ENCODE results near the gene HYAL2. TPM values are rescaled to one million over a fixed set of nuclear protein-coding genes. Genes with fewer than 3 reads are reported as not detected.

HYAL2 gene
- polyA plus RNA-seq, 10 donors: 29.1 to 52.0 (median 36.9) TPM

DNA sequence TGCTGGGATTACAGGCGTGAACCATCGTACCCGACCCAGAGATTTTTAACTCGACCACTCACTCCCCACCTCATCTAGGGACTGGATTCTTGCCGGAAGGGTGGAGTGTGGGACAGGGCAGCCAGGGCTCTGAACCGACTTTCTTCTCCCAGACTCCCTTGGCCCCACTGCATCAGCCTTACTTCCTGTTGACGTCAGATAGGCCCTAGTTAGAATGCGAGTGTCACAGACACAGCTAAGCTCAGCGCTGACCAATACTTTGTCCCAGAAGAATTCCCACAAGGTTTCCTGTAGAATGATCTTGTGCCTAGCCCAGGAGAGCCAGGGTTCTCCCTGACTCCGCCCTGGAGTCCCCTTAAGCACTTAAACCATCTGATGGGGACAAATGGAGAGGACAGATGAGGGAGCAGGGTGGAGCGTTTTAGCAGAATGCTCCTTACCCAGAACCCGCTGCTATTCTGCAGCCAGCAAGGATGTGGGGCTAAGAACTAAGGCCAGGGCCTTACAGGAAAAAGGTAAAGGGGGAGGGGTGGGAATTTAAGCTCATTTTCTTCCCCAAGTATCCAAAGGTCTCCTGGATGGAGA lies 11.3 kb upstream of the HYAL2 start:
- DNase-seq: peak in 1 of 3 donors; percentile 67

DNA sequence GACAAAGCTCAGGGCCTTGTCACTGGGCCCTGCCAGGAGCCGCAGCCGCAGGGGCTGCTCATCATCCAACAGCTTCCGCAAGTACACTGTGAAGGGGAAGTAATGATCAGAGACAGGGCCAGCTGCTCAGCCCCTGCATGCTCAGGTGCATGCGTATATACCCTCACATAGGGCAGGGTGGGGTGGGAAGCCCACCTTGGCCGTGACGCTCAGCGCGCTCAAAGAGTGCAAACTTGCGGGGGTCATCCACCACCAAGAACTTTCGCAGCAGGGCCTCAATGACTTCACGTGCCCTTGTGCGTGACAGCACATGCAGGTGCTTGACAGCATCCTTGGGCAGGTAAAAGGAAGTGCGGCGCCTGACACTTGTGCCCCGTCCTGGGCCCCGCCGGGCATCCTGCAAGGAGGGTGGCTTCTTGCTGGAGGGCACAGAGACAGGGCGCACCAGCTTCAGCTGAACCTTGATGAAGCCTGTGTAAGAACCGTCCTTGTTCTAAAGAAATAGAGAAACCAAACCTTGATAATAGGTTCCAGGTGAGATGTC lies 8.9 kb upstream of the HYAL2 start:
- no peak for DNase-seq

DNA sequence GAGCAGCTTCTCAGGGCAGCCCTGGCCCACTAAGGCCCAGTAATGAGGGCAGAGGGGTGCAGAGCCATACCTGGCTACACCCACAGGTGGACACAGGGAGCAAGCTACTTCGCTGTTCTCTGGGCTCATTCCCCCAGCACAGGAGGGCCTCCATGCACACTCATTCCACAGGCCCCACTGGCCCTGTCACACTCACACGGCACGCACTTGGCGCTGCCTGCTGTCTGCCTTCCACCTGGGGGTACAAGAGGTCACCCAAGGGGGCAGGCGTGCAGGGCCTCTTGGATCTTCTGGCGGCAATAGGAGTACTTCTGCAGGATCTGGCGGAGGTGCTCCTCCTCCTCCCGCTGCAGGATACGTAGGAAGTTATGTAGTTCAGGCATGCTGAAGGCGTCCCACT lies 7.8 kb upstream of the HYAL2 start:
- DNase-seq: no peak

DNA sequence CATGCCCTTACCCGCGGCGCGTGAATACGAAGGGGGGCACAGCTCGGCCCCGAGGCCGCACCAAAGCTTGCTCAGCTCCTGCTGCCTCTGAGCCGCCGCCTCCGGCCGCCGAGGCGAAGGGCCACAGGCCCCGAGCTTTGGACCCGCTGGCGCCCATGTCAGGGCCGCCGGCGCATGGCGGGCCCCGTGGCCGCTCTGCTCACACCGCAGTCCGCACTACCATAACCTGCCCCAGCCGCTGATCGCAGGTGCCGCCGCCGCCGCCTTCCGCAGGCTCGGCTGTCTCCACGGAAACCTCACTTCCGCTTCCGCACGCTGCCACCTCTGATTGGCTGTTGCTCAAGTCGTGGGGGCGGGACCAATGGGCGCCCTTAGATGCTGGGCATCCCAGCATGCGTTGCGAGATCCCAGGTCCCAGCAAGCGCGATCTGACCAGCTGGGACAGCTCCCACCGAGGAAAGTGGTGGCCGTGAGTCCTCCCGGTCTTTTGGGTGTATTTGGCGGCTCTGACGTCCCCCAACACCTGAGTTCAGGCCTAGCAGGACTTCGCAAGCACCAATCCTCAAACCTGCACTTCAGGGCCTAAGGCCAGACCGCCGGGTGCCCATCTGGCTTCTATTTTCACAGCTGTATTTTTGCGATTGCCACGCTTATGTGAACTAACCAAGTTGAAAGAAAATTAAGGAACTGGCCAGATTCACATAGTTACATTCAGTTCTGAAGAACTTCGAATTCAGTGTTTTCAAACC lies 5.6 kb upstream of the HYAL2 start, which contains the start of gene TUSC2:
Gene TUSC2 (minus strand): TSS at position 281 of the 749 bp plus-strand sequence. CDS start 124 bp downstream, at position 157.
- peak; percentile 96 to 98 (median 97) for DNase-seq

DNA sequence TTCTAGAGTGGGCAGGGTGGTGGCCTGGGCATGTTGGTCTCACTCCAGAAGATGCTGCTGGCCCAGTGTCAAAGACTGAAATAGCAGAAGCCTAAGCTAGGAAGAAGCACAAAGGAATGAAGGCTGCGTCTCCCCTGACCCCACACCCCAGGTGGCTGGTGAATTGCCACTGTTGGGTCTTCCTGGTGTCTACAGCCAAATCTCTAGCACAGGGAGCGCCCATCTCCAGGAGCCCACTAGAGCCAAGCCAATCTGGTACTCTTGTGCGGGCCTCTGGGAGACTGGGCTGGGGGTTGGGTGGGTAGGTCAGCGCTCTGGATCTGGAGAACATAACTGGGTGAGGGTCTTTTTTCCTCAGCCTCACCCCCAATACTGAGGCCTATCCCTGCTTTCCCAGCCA lies 4.6 kb upstream of the HYAL2 start:
- DNase-seq: no peak

DNA sequence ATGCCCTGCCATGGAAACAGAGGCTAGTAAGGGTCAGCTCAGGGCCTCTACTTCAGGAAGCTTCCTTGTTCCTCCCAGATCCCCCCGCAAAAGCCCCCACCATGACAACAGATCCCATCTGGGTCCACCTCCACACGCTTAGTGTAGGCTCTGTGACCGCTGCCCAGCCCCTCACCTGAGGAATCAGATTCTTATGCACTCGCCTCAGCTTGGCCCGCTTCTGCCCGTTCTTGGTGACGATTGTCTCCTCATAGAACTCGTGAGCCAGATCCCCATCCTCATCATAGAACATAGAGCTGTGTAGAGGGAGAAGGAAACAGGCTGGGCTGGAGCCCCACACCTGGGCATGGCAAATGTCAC lies 3.6 kb upstream of the HYAL2 start:
- DNase-seq: no peak

DNA sequence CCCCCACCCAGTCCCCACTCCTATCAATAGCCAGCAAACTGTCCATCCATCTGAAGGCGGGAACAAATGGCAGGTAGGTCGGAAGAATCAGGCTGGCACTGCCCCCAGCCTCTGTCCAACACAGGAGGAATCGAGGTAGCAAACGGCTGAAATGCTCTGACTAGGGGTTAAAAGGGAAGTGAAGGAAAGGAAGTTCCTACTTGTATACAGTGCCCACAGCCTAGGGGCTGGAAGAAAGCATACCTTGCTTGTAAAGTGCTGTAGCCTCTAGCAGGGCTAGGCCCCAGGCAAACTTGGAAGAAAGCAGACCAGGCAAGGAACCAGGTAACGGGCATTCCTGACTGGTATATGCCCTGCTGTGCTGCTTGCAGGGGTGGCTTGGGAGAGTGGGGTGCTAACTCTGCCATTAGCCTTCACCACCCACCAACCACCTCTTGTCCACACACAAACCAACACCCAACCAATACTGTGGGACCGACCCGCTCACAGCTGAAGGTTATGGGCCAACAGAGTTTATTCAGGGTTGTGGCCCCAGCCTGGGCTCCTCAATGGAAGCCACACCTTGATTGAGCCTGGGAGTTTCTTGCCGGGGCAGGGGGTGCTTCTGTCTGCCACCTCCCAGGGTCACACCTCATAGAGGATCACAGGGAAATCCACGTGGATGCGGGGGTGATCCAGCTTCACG lies 3.1 kb upstream of the HYAL2 start:
- DNase-seq: no peak

DNA sequence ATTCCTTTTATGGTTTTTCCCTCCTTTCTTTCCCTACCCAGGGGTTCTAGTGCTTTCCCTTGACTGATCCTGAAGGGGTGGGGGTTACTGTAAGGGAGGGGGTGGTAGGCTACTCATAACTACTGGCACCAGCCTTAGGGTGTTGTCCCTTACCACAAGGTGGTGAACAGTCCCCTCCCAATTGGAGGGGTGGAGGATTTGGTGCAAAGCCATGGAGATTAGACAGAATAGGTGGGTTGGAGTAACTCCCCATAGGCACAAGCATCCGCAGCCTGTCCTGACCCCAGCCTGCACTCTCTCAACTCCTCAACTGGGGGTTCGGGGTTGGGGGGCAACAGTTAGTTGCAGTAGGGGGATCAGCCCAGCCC lies 2.6 kb upstream of the HYAL2 start:
- no peak for DNase-seq

DNA sequence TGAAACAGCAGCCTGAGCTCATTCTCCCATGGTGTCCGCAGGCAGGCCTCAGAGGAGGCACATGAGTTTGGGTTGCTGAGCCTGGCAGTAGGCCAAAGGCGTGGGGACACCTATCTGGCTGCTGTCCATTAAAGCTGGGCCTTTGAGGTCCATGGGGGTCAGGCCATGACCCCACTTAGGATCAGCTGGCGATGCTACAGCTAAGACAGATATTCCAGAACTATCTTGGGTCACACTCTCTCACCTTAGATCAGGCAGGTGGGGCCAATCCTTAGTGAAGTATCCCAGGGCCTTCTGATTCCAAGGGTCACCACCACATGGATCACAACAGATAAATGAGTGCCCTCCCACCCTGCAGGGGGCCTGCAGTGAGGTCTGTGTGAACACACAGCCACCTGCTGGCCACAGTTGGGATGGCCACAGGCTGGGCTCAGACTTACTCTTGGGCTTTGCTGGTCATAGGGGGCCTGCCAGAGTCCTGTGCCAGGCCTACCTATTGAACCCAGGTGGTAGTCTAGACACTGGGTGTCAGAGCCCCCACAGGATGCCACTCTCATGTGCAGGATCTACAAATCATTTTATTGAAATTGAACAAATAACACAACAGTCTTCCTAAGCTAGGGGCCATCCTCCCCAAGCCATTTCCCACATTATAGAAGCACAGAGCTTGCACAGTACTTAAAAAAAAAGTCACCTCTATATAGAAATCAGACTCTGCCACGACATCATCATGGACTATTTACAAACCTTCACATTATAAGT lies 2.0 kb upstream of the HYAL2 start:
- peak in 2 of 3 donors; percentile 66 to 81 for DNase-seq

DNA sequence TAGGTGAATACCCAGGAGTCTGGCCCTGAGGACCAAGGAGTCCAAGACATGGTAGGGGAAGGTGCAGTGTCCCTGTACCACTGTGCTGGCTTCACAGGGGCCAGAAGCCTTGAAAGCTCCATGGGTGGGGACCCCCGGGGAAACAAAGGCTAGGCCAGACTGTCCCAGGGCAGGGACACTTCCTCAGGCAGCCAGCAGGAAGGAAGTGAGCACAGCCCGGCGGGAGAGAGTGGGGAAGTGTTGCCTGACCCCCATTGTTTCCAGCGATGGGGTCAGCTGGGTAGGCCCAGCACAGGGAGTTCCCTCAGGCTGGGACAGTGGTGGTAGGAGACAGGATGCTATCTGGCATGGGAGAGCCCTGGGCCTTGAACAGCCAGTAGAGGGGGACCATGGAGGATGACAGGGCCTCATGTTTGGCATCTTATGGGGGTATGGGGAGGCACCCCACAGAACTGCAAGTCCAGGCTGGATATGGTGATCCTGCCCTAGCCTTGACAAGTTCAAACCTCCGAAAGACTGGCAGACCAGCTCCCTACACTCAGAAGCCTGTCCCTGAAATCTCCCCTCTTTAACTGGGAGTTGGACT lies 1.2 kb upstream of the HYAL2 start:
- DNase-seq: peak in 1 of 3 donors; percentile 55

DNA sequence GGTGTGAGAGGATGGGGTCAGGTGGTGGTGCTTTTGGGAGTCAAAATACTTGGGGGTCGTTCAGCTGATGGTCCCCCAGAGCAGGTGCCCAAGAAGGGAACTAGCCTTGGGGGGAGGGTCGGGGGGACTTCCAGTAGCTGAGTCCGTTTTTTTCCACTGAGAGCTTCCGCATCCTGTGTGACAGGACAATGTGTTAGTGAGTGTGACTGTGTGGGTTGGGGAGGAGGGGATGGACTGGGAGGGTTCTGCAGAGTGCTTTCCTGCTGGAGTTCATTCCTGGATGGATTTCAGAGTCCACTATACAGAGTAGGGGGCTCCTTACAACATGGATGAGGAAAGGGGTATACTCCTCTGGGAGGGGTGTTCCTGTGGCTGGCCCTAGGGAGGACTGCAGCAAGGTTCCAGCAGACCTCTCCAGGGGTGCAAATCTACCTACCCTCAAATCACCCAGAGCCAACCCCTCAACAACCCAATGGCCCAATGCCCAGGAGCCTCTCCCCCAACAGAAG lies 601 bp upstream of the HYAL2 start:
- peak in 1 of 3 donors; percentile 64 for DNase-seq

DNA sequence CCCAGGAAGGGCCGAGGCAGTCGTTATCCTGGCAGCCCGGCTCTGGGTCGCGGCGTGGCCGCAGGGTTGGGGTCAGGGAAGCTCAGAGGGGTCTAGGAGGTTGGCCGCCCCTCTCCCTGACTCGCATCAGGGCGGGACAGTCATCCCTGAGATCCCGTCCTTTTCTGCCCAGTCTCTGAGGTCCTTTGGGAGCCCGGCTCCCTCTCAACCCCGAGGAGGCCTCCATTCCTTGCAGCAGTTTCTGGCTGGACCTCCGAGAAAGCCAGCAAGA lies 495 bp downstream of the HYAL2 start:
- no peak for DNase-seq

DNA sequence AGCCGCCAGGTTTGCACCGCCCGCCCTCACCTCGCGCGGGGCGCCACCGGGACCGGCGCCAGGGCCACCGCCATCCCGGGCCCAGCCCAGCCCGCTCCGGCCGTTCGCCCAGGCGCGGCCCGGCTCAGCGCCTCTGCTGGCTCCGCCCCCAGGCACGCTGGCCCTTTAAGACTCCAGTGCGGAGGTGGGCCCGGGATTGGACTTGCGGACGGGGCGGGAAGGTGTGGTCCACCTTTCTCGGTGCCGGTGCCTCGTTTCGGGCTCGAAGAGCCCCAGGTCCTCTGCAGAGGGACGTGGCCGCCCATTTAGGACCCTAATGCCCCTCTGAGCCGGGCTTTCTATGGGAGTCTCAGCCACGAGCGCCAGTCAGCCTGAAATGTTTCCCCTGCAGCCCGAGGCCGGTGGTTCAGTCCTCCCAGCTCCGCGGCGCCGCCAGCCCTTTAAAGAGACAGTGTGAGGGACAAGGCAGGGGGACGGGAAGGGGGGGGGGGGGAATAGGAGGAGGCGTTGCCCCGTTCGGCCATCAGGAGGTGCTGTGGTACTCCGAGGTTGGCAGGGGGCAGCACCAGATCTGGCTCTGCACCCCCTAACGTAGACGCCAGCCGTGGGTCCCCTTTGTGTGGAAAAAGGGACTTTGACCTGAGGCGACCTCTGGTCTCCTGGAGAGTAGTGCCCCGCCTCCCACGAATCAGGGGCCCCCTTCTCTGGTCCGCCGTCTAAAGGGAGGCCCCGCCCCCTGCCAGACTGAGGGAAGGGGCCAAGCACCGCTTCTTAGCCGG lies 1.0 kb downstream of the HYAL2 start:
- DNase-seq: peak; percentile 90 to 97 (median 91)

DNA sequence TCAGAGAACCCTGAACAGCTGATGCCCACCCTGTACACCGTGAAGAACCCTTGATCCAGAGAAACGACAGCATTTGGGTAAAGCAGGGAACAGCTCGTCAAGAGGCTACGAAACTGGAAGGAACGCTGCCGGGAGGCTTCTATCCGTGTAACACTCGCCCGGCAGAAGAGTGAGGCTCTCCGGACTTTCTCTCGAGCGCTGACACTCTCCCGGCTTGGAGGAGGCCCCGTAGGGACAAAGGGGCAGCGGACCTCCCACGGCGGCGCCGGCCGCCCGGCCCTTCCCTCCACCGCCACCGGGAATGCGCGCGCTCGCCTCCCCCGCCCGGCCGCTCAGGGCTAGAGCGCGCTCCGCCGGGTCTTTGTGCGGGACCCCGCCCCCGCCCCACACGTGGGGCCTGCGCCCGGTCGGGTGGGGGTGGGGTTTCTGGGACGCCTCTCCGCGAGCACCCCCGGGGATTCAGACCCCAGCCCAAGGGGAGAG lies 1.7 kb downstream of the HYAL2 start:
- DNase-seq: peak; percentile 77 to 95 (median 89)

DNA sequence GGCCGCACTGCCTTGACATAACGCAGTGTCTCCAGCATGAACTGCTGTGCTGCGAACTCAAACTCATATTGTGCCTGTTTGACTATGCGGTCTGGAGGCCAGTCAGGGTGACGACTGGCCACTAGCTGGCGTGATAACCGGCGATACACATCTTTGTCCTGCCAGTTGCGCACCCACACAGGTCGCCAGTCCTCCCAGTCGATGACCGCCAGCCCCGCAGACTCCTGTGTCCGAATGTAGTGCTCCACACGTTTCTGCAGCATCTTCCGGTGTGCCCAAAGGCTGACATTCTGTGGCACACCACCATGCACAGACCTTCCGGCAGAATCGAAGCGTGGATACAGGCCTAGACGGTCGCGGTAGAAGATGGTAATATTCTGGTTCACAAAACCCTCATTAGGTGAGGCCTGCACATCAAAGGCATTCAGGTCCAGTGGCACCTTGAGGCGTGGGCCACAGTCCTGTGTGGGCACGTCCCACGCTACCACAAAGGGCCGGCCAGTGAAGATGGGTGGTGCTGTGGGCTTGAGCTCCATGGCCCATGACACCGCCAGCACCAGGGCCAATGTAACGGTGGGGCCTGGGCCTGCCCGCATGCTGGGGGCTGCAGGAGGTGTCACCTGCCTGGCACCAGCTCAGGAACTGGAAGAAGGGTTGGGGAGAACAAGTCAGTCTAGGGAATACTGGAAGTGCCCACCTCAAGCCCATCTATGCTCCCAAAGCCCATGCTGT lies 2.5 kb downstream of the HYAL2 start:
- no peak for DNase-seq

DNA sequence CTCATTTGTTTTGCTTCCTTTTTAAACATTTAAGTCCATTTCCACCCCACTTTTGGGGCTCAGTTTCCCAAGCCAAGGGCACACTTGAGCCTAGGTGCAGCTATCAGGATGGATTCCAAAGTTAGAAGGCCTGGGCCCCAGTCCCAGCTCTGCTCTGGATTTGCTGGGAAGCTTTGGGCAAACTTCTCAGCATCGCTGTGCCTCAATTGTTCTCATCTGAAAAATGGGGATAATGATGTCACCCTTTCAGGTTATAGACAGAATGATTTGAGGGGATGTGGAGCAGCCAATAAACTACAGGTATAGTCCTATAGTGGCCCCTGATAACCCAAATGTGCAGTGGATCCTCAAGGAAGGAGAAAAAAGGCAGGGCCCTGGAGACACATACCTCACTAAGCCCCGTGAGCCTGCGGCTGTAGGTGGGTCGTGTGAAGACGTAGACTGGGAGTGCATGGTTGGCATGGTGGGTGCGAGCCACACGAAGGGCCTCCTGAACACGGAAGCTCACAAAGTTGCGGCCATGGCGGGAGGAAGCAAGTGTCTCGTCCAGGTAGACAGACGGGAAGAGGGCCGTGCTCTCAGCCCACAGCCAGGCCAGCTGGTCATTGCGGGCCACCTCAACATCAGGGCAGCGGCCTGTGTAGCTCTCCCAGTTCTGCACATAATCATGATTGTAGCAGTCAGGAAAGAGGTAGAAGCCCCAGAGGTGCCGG lies 3.2 kb downstream of the HYAL2 start:
- DNase-seq: no peak

DNA sequence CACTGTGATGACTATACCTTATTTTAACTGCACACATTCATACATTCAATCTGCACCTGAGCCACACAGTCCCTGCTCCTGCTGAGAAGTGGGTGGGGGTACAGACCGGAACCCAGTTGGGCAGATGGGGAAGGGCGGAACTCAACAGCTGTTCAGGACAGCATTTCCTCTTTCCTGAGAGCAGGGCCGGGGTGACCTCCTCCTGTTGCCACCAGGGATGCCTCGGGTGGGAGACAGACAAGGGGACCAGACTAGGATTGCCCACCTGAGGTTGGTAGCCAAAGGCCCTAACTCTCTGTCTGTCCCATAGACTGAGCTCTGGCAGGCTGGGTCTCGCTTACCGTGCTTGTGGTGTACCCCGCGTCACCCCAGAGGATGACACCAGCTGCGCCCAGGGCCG lies 3.9 kb downstream of the HYAL2 start:
- DNase-seq: no peak

DNA sequence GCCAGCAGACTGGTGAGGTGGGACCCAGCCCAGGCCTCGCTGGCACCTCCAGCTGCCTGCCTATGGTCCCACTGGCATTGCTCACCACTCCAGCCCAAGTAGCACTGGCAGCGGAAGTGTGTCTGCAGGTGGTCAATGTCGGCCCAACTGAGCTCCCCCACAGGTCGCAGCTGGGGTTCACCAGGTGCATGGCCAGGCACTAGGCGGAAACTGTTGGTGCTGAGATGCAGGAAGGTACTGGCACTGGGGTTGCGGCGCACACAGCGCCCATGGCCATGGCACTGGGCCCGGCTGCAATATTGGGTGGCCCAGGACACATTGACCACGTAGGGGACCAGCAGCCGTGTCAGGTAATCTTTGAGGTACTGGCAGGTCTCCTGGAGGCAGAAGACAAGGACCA lies 4.4 kb downstream of the HYAL2 start:
- DNase-seq: no peak

DNA sequence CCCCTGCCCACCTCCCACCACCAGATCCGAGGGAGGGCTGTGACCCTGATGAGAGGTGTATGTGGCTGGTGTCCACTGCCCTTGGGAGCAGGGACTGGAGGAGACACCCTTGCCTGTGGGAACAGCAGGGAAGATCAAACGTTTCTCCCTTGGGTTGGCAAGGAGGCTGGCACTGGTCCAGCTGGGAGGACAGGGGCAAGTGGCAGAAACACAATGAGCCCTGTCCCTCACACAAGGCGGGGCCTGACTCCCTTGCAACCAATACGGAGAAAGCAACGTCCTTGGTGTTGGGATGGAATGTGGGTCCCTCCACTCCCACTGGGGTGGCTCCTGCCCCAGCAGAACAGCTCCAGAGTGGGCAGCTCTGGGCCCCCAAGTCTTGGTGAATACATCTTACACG lies 5.2 kb downstream of the HYAL2 start:
- no peak for DNase-seq
